GM20000 (cell line): ENCODE measurements around the gene TBX2.
"Not testable (repeated sequence)": the region's sequence is repeated elsewhere in the genome, so short reads cannot be mapped to it uniquely, and the experiment has no call there.

Experiments
- DNase-seq: peaks from one replicate; pipeline ENCODE4 v3.0.0; 2012; ENCODE audit warnings: low spot score
- TF ChIP-seq, protein P1 (sequence below): IDR thresholded peaks from 2 replicates; pipeline ENCODE4 v1.5.1; 2012; ENCODE audit warnings: mild to moderate bottlenecking, control low read depth; ENCODE audit errors: extremely low read depth, missing control alignments

Gene TBX2

DNA sequence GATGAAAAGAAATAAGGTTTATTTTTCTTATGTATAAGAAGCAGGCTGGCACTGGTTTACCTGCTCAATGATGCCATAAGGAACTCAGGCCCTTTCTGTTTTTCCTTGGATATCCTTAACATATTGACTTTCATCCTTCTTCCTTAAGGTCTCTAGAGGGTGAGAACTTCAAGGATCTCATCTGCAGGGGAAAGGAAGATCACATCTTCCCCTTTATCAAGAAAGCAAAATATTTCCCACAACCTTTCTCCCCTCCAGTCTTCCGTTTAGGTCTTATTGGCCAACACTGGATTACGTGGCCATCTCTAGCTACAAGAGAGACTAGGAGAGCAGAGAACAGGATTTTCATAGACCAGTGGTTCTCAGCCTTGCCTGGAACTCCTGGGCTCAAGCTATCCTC, 48.4 kb downstream of the TBX2 start:
- peak; percentile 10 for DNase-seq
- TF ChIP-seq, protein P1, sequence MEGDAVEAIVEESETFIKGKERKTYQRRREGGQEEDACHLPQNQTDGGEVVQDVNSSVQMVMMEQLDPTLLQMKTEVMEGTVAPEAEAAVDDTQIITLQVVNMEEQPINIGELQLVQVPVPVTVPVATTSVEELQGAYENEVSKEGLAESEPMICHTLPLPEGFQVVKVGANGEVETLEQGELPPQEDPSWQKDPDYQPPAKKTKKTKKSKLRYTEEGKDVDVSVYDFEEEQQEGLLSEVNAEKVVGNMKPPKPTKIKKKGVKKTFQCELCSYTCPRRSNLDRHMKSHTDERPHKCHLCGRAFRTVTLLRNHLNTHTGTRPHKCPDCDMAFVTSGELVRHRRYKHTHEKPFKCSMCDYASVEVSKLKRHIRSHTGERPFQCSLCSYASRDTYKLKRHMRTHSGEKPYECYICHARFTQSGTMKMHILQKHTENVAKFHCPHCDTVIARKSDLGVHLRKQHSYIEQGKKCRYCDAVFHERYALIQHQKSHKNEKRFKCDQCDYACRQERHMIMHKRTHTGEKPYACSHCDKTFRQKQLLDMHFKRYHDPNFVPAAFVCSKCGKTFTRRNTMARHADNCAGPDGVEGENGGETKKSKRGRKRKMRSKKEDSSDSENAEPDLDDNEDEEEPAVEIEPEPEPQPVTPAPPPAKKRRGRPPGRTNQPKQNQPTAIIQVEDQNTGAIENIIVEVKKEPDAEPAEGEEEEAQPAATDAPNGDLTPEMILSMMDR = no peak

DNA sequence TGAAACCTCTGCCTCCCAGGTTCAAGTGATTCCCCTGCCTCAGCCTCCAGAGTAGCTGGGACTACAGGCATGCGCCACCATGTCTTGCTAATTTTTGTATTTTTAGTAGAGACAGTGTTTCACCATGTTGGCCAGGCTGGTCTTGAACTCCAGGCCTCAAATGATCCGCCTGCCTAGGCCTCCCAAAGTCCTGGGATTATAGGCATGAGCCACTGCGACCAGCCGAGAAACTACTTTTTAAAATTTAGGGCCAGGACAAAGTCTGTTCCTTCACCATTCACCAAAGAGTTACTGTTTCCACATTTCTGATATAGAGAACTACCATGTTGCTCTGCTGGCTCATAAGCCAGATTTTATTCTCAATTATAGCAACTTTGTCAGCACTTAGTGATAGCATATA, 49.5 kb downstream of the TBX2 start:
- DNase-seq = not testable (repeated sequence)

DNA sequence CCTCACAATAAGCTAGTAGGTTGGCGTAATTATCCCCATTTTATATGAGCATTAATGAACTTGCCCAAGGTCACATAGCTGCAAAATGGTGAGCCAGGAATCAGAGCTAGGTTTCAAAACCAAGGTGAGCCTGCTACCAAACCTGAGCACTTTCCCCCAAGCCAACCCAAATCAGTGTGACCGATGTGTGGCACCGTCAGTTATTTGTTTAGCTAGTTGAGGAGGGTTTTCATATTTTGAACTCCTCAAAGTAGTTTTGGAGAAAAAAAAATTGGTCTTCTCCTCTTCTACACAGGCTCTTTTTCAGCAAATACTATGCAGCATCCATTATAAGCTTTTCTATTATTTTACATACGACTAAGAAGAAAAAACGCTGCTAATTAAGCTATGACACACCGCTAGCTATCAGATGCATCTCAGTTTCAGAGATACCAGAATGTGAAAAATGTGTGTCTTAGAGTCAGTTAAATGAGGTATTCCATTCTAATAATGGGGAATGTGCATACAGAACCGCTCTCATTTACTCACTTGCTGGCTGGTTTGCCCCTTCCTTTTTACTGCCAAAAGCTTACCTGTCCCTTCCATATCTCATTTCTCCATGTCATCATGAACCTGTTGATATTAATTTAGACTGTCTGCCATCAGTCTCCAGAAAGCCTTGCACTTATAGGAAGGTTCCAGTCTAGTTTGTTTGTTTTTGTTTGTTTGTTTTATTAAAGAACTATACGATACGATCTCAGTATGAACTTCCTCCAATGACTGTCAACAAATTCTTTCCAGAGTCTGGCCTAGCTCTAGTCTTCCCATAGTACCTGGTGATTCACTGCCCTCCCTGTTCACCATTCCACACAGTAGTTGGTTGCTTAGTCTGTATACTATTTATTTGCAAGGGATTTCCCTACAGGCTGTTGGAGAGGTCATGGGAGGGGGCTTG, 50.3 kb downstream of the TBX2 start:
- TF ChIP-seq, protein P1 = no peak
- no peak for DNase-seq

DNA sequence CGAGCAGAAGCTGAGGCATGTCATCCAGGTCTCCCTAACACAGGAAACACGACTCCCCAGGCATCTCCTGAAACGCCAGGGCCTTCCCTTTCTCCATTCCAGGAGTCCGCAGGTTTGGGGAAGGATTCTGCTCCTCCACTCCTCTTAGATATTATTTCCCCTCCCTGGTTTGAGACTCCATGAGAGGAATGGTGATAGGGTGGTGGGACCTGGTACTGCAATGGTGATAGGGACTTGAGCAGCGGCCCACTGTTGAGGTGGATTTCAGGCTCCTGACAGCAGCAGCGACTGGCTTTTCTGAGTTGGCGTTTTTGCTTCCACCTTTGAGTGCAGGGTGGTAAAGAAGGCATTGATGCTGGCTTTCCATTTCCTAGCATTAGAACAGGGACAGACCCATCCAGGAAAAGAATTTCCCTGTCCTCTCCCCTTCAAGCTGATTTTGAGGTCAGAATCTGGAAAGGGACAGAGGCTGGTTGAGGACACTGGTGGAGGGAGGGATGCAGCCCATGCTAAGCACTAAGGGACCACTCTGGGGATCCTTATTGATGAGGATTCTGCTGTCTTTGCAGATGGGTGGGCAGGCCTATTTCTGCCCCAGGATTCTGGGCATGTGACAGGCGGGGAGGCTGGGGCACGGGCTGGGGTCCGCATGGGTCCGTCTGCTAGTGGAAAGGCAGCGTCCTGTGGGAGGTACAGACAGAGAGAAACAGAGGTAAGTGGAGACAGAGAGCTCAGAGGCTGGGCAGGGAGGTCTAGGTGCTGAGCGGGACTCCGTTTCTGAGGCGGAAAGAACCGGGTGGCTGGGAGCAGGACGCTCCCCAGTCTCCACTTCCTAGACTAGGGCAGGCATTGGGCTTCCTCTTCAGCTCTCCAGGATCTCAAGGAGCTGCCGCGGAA, 51.2 kb downstream of the TBX2 start:
- DNase-seq = peak; percentile 31
- TF ChIP-seq, protein P1 = no peak

DNA sequence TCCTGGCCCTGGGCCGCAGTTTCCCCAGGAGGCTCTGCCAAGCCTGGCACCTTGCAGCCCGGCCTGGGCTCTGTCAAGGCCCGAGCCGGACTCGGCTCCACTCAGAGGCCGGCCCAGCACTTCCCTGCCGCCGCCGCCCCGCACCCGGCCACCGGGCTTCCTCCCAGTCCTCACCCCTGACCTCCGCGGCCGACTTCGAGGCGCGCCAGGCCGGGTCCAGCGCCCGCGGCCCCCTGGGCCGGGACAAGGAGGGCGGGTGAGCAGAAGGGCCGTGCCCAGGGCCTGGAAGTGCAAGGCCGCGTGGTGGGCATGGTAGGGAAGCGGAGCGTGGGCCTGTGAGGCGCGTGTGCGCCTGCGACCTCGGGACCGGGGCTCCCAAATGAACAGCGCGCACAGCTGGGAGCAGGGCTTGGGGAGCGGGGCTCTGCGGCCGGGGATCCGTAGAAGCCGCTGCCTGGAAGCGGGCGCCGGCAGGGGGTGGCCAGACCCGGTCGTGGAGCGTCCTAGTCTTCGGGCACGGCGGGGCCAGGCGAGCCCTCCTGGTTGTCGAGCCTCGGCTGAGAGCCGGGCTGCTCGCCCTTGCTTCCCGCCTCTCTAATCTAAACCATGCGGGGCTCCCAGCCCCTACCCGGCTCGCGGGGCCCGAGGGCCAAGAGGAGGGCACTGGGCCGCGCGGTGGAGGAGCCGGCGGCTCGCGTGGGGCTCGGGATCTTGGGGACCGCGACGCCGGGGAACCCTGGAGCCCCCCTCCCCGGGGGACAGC, 52.1 kb downstream of the TBX2 start:
- TF ChIP-seq, protein P1 = no peak
- DNase-seq = no peak

DNA sequence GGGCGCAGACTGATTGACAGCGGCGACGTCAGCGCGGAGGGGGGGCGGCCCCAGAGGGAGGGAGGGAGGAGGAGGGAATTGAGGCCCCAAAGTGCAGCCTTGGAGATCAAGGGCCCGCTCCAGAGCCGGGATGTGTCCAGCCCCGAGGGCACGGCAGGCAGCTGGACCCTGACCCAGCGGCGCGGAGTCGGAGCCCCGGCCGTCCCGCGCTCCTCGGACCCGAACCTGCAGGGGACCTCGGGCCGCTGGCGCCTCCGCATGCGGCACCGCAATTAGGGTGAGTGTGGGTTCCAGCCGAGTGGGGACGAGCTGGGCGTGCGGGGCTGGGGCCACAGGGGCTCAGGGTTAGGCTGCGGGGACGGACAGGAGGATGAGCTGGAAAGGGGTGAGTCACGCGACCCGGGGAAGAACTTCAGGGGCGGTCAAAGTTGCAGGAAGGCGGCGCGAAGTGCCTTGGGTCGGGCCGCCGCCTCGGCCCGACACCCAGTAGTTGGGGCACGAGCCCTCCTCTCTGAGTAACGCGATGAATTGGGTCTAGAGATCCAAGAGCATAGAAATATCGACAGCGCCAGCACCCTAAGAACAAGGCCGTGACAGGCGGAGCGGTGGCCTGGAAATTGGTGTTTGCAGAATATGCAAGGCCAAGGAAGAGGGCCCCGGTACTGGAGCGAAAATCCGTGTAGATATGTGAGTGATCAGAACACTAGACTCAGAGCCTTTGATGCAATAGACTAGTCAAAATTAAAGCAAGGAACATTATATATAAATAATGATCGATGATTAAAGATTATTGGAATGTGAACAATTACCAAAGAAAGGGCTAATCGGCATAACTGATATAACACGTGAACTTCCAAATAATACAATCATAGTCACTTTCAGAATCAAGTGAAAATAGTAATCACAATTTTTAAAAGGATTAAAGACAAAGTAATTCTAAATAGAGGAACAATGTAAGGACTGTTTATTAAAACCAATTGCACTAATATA, 53.0 kb downstream of the TBX2 start, which contains the start of gene TBX4:
Gene TBX4, plus strand, starts transcription at position 122 of the 990 bp plus-strand sequence. CDS start 4,069 bp downstream, outside the sequence.
- DNase-seq = no peak
- TF ChIP-seq, protein P1 = no peak
